ENCODE results near the gene B9D1. TPM values are rescaled to one million over a fixed set of nuclear protein-coding genes. Genes with fewer than 3 reads are reported as not detected.
A peak's percentile ranks its signal among the peaks of the same experiment; 100 is the strongest.

Gene B9D1
- total and polyA plus RNA-seq, 2 donors from 2014 or later, result 32.1 to 67.5 TPM

DNA sequence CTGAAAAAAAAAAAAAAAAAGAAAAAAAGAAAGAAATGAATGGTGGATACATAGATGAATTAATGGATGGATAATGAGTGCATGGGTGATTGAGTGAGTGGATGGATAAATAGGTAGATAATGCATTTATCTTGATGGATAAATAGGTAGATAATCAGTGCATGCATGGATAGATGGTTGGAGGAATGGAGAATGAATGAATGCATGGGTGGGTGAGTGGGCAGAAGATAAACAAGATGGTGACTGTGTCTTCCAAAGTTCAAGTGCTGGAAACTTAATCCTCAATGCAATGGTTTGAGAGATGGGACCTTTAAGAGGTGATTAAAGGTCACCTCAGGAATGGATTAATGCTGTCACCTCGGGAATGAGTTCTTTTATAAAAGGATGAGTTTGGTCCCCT, 41.7 kb upstream of the B9D1 start:
- intact Hi-C loops (cut with DNase I), result no loop called here
- no peak for DNase-seq
- H3K27ac ChIP-seq (ENCODE audit: low read depth in 2 of 2, low read length in 2 of 2), result no peak overlapping the region
- TF ChIP-seq, protein P1, sequence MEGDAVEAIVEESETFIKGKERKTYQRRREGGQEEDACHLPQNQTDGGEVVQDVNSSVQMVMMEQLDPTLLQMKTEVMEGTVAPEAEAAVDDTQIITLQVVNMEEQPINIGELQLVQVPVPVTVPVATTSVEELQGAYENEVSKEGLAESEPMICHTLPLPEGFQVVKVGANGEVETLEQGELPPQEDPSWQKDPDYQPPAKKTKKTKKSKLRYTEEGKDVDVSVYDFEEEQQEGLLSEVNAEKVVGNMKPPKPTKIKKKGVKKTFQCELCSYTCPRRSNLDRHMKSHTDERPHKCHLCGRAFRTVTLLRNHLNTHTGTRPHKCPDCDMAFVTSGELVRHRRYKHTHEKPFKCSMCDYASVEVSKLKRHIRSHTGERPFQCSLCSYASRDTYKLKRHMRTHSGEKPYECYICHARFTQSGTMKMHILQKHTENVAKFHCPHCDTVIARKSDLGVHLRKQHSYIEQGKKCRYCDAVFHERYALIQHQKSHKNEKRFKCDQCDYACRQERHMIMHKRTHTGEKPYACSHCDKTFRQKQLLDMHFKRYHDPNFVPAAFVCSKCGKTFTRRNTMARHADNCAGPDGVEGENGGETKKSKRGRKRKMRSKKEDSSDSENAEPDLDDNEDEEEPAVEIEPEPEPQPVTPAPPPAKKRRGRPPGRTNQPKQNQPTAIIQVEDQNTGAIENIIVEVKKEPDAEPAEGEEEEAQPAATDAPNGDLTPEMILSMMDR (IDR thresholded peaks at IDR 0.05; ENCODE audit: borderline replicate concordance, extremely low read depth, insufficient read depth), result no peak
- no peak overlapping the region for H3K9ac ChIP-seq (ENCODE audit: low read length in 3 of 3)
- FAIRE-seq, result no peak
- H3K27me3 ChIP-seq (ENCODE audit: control insufficient read depth, insufficient read depth, low read length), result no peaks in the 10 kb centered on the region
- no peaks in the 10 kb centered on the region for H3K9me3 ChIP-seq (ENCODE audit: control insufficient read depth in 2 of 3, insufficient read depth in 1 of 3, low read length in 3 of 3)
- no peaks in the 10 kb centered on the region for H3K36me3 ChIP-seq (ENCODE audit: control insufficient read depth in 2 of 3, insufficient read depth in 3 of 3, low read length in 3 of 3)
- no peaks in the 10 kb centered on the region for H3K4me1 ChIP-seq (ENCODE audit: control insufficient read depth in 2 of 3, insufficient read depth in 2 of 3, low read depth in 1 of 3, low read length in 3 of 3)
- no peak overlapping the region for H3K4me3 ChIP-seq (ENCODE audit: low read length in 3 of 3)

DNA sequence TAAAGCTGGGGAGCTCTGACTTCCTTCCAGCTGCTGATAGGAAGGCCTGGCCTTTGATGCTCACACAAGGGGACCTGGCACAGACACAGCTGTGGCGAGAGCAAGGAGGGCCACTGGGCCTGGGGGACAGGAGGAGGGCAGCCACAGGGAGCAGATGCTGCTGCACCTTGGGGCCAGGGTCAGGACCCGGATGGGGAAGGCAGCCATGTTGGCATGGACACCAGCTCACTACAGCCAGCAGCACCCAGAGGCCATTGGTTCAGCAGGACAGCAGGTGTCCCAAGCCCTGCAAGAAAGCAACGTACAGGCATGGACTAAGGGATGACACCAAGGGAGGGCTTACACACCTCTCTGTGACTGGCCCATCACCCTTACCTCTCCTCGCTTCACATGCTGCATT, 40.5 kb upstream of the B9D1 start:
- H3K27me3 ChIP-seq (ENCODE audit: control insufficient read depth, insufficient read depth, low read length), result no peaks in the 10 kb centered on the region
- H3K36me3 ChIP-seq (ENCODE audit: control insufficient read depth in 2 of 3, insufficient read depth in 3 of 3, low read length in 3 of 3), result no peaks in the 10 kb centered on the region
- H3K9me3 ChIP-seq (ENCODE audit: control insufficient read depth in 2 of 3, insufficient read depth in 1 of 3, low read length in 3 of 3), result no peaks in the 10 kb centered on the region
- H3K9ac ChIP-seq (ENCODE audit: low read length in 3 of 3), result no peak overlapping the region
- intact Hi-C loops (cut with DNase I), result no loop called here
- TF ChIP-seq, protein P1 (IDR thresholded peaks at IDR 0.05; ENCODE audit: borderline replicate concordance, extremely low read depth, insufficient read depth), result no peak
- H3K4me3 ChIP-seq (ENCODE audit: low read length in 3 of 3), result no peak overlapping the region
- DNase-seq (peak in 1 of 5 donors; percentile 45), FAIRE-seq (no peak)
- peaks cover 0 to 3% (median 0%) of the 10 kb centered on the region in 3 donors for H3K4me1 ChIP-seq (ENCODE audit: control insufficient read depth in 2 of 3, insufficient read depth in 2 of 3, low read depth in 1 of 3, low read length in 3 of 3)
- no peak overlapping the region for H3K27ac ChIP-seq (ENCODE audit: low read depth in 2 of 2, low read length in 2 of 2)

- TF ChIP-seq, protein P1 (IDR thresholded peaks at IDR 0.05; ENCODE audit: borderline replicate concordance, extremely low read depth, insufficient read depth), result no peak
- Histone ChIP-seq H3K27ac (ENCODE audit: low read depth in 2 of 2, low read length in 2 of 2) (no peak overlapping the region), H3K27me3 (ENCODE audit: control insufficient read depth, insufficient read depth, low read length) (no peaks in the 10 kb centered on the region), H3K36me3 (ENCODE audit: control insufficient read depth in 2 of 3, insufficient read depth in 3 of 3, low read length in 3 of 3) (no peaks in the 10 kb centered on the region), H3K9ac (ENCODE audit: low read length in 3 of 3) (no peak overlapping the region), H3K4me1 (ENCODE audit: control insufficient read depth in 2 of 3, insufficient read depth in 2 of 3, low read depth in 1 of 3, low read length in 3 of 3) (peaks cover 0 to 5% (median 0%) of the 10 kb centered on the region in 3 donors), H3K9me3 (ENCODE audit: control insufficient read depth in 2 of 3, insufficient read depth in 1 of 3, low read length in 3 of 3) (no peaks in the 10 kb centered on the region), H3K4me3 (ENCODE audit: low read length in 3 of 3) (no peak overlapping the region)
- no peak for DNase-seq
- intact Hi-C loops (cut with DNase I), result no loop called here
- FAIRE-seq, result no peak
Observed at GRCh38 chr17:19402171-19402570, 39.6 kb upstream of the B9D1 start.
